CD4-positive, alpha-beta T cell (primary cell): ENCODE results near the gene SSH2. TPM values are rescaled to one million over a fixed set of nuclear protein-coding genes. Genes with fewer than 3 reads are reported as not detected.

Experiments used
- ATAC-seq: fragments of 200-7000 bp; cut with Tn5 transposase; one replicate; pipeline ENCODE4 v1.10.0; 2022; ENCODE audit warnings: mild to moderate bottlenecking; ENCODE audit not compliant: poor library complexity
- CTCF ChIA-PET: fragments of 350-600 bp; sonication (Branson Sonifier 250); formaldehyde crosslinking; loops from one replicate; lab custom pipeline; 2021; ENCODE audit warnings: antibody characterized with exemption, inconsistent platforms; lab: Charles Lee
- POLR2A ChIA-PET: fragments of 350-600 bp; sonication (Branson Sonifier 250); formaldehyde crosslinking; loops from one replicate; lab custom pipeline; 2021; ENCODE audit warnings: antibody characterized with exemption, inconsistent platforms; lab: Charles Lee
- DNase-seq, 14 experiments: peaks; one replicate each; pipeline ENCODE4 v3.0.0-alpha.2; 2013 to 2020; ENCODE audit warnings: mixed read lengths in 2 of 14
- H3K27ac ChIP-seq, 2 donors: one replicate each; pipeline versions ENCODE4 v1.5.1 to v1.7.0; 2013; ENCODE audit warnings: low read length in 2 of 2, low read depth in 1 of 2, mild to moderate bottlenecking in 1 of 2
- H3K27me3 ChIP-seq, 2 experiments: 1 replicate in 1 of 2; 2 replicates in 1 of 2; pipeline versions ENCODE4 v1.6.1 to v1.7.0; 2013; ENCODE audit warnings: low read length in 2 of 2, control low read depth in 1 of 2, mild to moderate bottlenecking in 1 of 2, moderate library complexity in 1 of 2; ENCODE audit not compliant: insufficient read depth in 2 of 2, control insufficient read depth in 1 of 2
- H3K36me3 ChIP-seq: one replicate; pipeline ENCODE4 v1.6.1; 2013; ENCODE audit warnings: low read length, control low read depth; ENCODE audit not compliant: insufficient read depth
- H3K4me1 ChIP-seq: one replicate; pipeline ENCODE4 v1.6.1; 2013; ENCODE audit warnings: low read length, control low read depth; ENCODE audit not compliant: insufficient read depth
- H3K4me3 ChIP-seq: one replicate; pipeline ENCODE4 v1.5.1; 2013; ENCODE audit warnings: mild to moderate bottlenecking, low read length, moderate library complexity
- H3K9me3 ChIP-seq, 2 experiments: 1 replicate in 1 of 2; 2 replicates in 1 of 2; pipeline versions ENCODE4 v1.6.1 to v1.7.0; 2013; ENCODE audit warnings: low read length in 2 of 2, mild to moderate bottlenecking in 2 of 2, control low read depth in 1 of 2, moderate library complexity in 1 of 2; ENCODE audit not compliant: control insufficient read depth in 1 of 2, insufficient read depth in 1 of 2
- H3K27ac Mint-ChIP-seq: one replicate; pipeline ENCODE4 v1.8.0; 2020; ENCODE audit warnings: mixed read lengths
- H3K27me3 Mint-ChIP-seq: one replicate; pipeline ENCODE4 v1.8.0; 2021; ENCODE audit warnings: mixed read lengths
- H3K36me3 Mint-ChIP-seq: one replicate; pipeline ENCODE4 v1.8.0; 2021; ENCODE audit warnings: low read depth, mixed read lengths
- H3K4me1 Mint-ChIP-seq: one replicate; pipeline ENCODE4 v1.8.0; 2021; ENCODE audit warnings: low read depth, mixed read lengths
- H3K4me3 Mint-ChIP-seq: one replicate; pipeline ENCODE4 v1.8.0; 2020; ENCODE audit warnings: mild to moderate bottlenecking, mixed read lengths
- H3K9me3 Mint-ChIP-seq: one replicate; pipeline ENCODE4 v1.8.0; 2020; ENCODE audit warnings: mixed read lengths
- CTCF ChIP-seq: fragments of 200-600 bp; IDR thresholded peaks from one replicate; pipeline ENCODE4 v1.8.0; 2022; ENCODE audit warnings: antibody characterized with exemption, mild to moderate bottlenecking
- intact Hi-C, 2 experiments: fragments of 100-400 bp; cut with DNase I in 1 of 2; cut with micrococcal nuclease in 1 of 2; formaldehyde crosslinking; loops; one replicate each; pipeline versions ENCODE4 v1.15.1 to v1.9.0; 2023 to 2025; cut with DNase I, micrococcal nuclease
- total RNA-seq, 174 experiments: library from RNA in 2 of 174; stranded (reverse) in 2 of 174; gene quantifications; one replicate each; pipeline ENCODE4 v1.2.3 and lab custom pipeline; 2021 to 2026

Gene SSH2
- total RNA-seq, 2 experiments from 2014 or later: 73.4 to 81.5 TPM

GRCh38 chr17:29583324-29584248 lies 346.4 kb downstream of the SSH2 start:
- intact Hi-C loops: loop anchor here in 1 of 2 experiments (5.0 to 10.0 kb wide), 4 partner anchors 349 to 839 kb away; partner anchors contain the start of genes PHF12, SSH2 and TRAF4
- DNase-seq: peak in 1 of 14 experiments; percentile 12
- Histone ChIP-seq H3K9me3 (no peaks in the 10 kb centered on the region), H3K36me3 (peaks cover 39% of the 10 kb centered on the region), H3K4me1 (peaks cover 59% of the 10 kb centered on the region), H3K27ac (no peak overlapping the region), H3K27me3 (no peaks in the 10 kb centered on the region), H3K4me3 (no peak overlapping the region)
- ATAC-seq: no peak
- Mint-ChIP-seq H3K4me3 (peak overlapping the region; percentile 30), H3K36me3 (peaks cover 27% of the 10 kb centered on the region), H3K27ac (peak overlapping the region; percentile 45), H3K9me3 (no peaks in the 10 kb centered on the region), H3K27me3 (no peaks in the 10 kb centered on the region), H3K4me1 (peaks cover 59% of the 10 kb centered on the region)
- ChIA-PET POLR2A (interaction anchor here (1.5 kb wide), 1 partner anchor 348 kb away, joined by 3 read pairs; no protein-coding TSS in a partner anchor), CTCF (interaction anchor here (0.5 to 7.8 kb wide), 4 partner anchors 9 to 224 kb away, joined by 3 to 48 read pairs (median 19); partner anchors contain the start of gene ANKRD13B)
- TF ChIP-seq CTCF: no peak

DNA sequence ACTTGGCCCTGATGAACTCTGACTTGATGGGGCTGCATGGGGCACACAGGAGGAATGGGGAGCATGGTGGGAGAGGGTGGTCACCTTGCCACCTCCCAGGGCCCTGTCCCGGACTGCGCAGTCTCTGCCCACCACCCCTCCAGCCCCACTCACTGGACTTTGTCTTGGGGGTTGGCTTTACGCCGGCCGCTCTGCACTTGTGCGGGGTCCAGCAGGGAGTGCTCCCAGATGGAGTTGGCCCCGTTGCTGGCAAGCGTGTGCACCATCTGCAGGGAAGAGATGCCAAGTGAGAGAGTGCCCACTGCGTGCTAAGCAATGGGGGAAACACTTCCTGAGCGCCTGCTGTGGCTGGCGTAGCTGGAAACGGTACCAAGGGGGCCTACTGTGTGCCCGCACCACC lies 347.3 kb downstream of the SSH2 start:
- Histone ChIP-seq H3K27me3 (no peaks in the 10 kb centered on the region), H3K9me3 (no peaks in the 10 kb centered on the region), H3K4me1 (peaks cover 51% of the 10 kb centered on the region), H3K36me3 (peaks cover 47% of the 10 kb centered on the region), H3K27ac (no peak overlapping the region), H3K4me3 (no peak overlapping the region)
- no peak for TF ChIP-seq CTCF
- CTCF ChIA-PET: interaction anchor here (3.4 to 7.8 kb wide), 3 partner anchors 10 to 35 kb away, joined by 18 to 48 read pairs (median 34); partner anchors contain the start of gene ANKRD13B
- intact Hi-C loops: loop anchor here in 1 of 2 experiments (5.0 to 10.0 kb wide), 4 partner anchors 350 to 838 kb away; partner anchors contain the start of genes PHF12, SSH2 and TRAF4
- ATAC-seq: no peak
- POLR2A ChIA-PET: interaction anchor here (1.5 kb wide), 1 partner anchor 349 kb away, joined by 3 read pairs; no protein-coding TSS in a partner anchor
- H3K27me3 Mint-ChIP-seq: no peaks in the 10 kb centered on the region
- peaks cover 53% of the 10 kb centered on the region for H3K4me1 Mint-ChIP-seq
- no peaks in the 10 kb centered on the region for H3K9me3 Mint-ChIP-seq
- H3K4me3 Mint-ChIP-seq: no peak overlapping the region
- H3K27ac Mint-ChIP-seq: no peak overlapping the region
- peaks cover 31% of the 10 kb centered on the region for H3K36me3 Mint-ChIP-seq
- peak in 1 of 14 experiments; percentile 9 for DNase-seq

DNA sequence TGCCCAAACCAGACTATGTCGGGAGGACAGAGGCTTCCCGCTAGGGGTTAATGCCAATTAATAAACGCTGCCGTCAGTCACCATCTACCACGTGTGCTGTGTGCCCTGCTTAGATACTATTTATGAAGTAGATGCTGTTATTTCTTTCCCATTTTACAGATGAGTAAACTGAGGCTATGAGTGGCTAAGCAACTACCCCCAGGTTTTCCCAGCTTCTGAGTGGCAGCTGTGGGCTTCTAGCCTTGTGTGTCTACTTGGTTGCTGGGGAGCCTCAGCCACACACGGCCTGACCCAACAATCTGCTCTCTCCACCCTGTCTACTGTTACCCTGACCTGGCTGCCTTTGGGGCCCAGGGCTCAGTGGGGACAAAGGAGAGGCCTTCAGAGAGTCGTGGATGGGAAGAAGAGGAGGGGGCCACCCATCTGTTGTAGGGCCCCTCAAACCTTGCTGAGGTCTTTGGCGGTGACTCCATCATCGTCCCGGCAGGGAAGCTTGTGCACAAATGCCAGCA lies 347.7 kb downstream of the SSH2 start:
- ChIA-PET CTCF (interaction anchor here (3.4 to 7.8 kb wide), 3 partner anchors 10 to 35 kb away, joined by 18 to 48 read pairs (median 34); partner anchors contain the start of gene ANKRD13B), POLR2A (interaction anchor here (1.0 to 3.0 kb wide), 4 partner anchors 9 to 35 kb away, joined by 3 to 14 read pairs (median 10); partner anchors contain the start of gene TP53I13)
- DNase-seq: no peak
- peaks cover 47% of the 10 kb centered on the region for H3K4me1 ChIP-seq
- H3K4me3 Mint-ChIP-seq: no peak overlapping the region
- no peaks in the 10 kb centered on the region for H3K9me3 Mint-ChIP-seq
- H3K27ac ChIP-seq: no peak overlapping the region
- H3K4me3 ChIP-seq: no peak overlapping the region
- no peak for TF ChIP-seq CTCF
- H3K9me3 ChIP-seq: no peaks in the 10 kb centered on the region
- peaks cover 33% of the 10 kb centered on the region for H3K36me3 Mint-ChIP-seq
- peaks cover 48% of the 10 kb centered on the region for H3K4me1 Mint-ChIP-seq
- no peaks in the 10 kb centered on the region for H3K27me3 Mint-ChIP-seq
- intact Hi-C loops: loop anchor here in 1 of 2 experiments (5.0 to 10.0 kb wide), 4 partner anchors 350 to 838 kb away; partner anchors contain the start of genes PHF12, SSH2 and TRAF4
- no peak for ATAC-seq
- peak overlapping the region; percentile 27 for H3K27ac Mint-ChIP-seq
- peaks cover 52% of the 10 kb centered on the region for H3K36me3 ChIP-seq
- no peaks in the 10 kb centered on the region for H3K27me3 ChIP-seq
